ENCODE measurements around the gene SLC7A4.
"Not testable (repeated sequence)": the region's sequence is repeated elsewhere in the genome, so short reads cannot be mapped to it uniquely, and the experiment has no call there.

The SLC7A4 gene

DNA sequence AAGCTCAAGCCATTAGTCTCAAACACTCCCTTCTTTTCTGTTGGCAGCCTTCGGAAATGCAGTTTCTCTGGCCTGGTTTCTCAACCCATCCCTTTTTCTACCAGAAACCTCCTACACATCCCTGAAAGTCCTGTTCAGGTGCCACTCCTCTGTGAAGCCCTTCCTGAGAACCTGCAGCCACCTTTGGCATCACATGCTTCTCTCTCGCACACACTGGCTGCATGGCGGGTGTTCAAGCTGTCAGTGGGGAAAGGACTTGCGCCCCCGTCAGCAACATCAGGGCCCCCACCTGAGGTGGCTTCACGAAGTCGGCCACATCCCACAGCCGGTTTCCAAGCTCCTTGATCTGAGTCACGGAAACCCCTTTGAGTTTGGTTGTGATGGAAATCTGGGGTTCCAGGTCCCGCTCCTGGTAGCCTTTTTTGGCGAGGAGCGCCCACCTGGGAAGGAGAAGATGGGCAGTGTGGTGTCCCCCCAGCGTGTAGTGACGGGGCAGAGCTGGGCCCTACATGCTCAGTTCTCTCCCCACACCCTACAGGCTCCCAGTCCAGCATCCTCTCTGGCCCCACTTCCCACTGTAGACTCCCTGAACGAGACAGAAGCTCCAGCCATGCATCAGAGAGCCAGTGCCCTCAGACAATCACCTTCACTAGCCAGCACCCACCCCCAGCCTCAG lies 11.6 kb upstream of the SLC7A4 start:
- no peak for DNase-seq (ENCODE audit: low read depth in 1 of 2, low spot score in 1 of 2)

DNA sequence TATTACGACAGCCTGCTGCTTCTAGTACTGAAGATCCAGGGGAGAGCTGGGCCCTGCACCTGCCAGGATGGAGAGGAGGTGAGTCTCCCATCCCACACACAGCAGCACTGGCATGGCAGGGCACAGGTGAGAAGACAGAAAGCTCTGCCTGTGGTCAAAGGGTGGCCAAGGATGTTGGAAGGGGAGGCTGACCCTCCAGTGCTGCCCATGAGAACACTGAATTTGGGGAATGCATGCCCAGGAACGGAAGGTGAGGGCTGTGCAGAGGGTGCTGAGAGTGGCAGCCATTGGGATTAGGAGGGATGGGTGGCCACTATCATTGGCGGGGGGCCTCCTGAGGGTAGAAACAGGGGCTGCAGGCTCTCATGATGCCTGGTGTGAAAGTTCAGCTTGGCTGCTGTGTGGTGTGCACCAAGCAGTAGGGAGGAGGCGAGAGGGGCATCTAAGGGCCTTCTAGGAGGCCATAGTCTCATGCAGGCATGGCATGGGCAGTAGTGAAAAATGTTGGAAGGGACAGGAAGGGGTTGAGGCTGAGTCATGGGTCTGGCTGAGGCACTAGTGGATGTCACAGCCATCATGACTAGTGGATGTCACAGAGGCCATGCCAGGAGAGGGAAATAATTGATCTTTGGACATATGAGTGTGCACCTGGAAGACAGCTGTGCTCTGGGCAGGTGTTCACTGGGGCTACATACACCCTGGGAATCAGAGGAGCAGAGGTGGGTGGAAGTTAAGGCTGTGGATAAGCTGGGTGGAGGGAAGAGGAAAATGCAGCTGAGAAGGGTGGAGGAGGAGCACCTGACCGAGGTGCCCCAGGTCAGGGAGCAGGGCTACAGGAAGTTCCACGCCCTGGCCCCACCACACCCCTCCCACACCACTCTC lies 10.9 kb upstream of the SLC7A4 start:
- DNase-seq (ENCODE audit: low read depth in 1 of 2, low spot score in 1 of 2), result no peak

- no peak for DNase-seq (ENCODE audit: low read depth in 1 of 2, low spot score in 1 of 2)
These were observed 9.6 kb upstream of the SLC7A4 start for GRCh38 chr22:21041937-21042336.

DNA sequence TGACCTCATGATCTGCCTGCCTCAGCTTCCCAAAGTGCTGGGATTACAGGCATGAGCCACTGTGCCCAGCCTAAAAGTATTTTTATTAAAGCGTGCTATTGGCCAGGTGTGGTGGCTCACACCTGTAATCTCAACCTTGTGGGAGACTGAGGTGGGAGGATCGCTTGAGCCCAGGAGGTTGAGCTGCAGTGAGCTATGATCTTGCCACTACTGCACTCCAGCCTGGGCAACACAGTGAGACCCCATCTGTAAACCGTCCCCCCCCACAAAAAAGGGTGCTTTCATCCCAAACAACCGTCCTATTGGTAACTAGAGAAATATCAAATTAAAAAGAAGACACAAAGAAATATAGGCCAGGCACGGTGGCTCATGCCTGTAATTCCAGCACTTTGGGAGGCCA lies 6.8 kb upstream of the SLC7A4 start:
- DNase-seq (ENCODE audit: low read depth in 1 of 2, low spot score in 1 of 2), result not testable (repeated sequence)

DNA sequence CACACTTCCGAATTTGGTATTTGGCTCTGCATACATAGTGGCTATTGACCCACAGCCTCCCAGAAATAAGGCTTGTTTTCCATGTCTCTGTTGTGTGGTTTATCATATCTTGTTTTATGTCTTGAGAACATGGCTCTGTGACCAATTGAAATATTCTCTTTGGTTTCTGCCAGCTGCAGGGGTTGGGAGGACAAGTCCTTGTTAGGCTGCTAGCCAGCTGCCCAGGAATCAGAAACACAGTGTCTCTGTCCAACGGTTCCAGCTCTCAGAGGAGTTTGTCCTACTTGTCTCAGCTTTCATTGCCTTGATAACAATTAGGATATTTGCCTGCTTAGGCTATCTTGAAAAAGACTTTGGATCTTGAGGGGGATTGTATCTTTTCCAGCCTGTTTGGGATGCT lies 6.0 kb upstream of the SLC7A4 start:
- no peak for DNase-seq (ENCODE audit: low read depth in 1 of 2, low spot score in 1 of 2)

DNA sequence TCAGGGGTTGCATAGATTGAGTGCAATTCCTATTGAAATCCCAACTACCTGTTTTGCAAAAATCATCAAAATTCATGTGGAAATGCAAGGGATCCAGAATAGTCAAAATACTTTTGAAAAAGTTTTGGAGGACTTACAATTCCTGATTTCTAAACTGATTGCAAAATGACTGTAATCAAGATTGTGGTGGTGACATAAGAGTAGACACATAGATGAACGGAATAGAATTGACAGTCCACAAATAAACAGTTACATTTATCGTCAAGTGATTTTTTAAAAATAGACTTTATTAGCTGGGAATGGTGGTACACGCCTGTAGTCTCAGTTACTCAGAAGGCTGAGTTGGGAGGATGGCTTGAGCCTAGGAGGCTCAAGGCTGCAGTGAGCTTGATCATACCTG lies 2.6 kb upstream of the SLC7A4 start:
- DNase-seq (ENCODE audit: low read depth in 1 of 2, low spot score in 1 of 2), result no peak

- DNase-seq (ENCODE audit: low read depth in 1 of 2, low spot score in 1 of 2), result no peak
These were observed 1.5 kb upstream of the SLC7A4 start for GRCh38 chr22:21033895-21034294.

- no peak for DNase-seq (ENCODE audit: low read depth in 1 of 2, low spot score in 1 of 2)
These were observed 717 bp upstream of the SLC7A4 start for GRCh38 chr22:21032868-21033688.

- no peak for DNase-seq (ENCODE audit: low read depth in 1 of 2, low spot score in 1 of 2)
These were observed 770 bp downstream of the SLC7A4 start for GRCh38 chr22:21031545-21032036.

DNA sequence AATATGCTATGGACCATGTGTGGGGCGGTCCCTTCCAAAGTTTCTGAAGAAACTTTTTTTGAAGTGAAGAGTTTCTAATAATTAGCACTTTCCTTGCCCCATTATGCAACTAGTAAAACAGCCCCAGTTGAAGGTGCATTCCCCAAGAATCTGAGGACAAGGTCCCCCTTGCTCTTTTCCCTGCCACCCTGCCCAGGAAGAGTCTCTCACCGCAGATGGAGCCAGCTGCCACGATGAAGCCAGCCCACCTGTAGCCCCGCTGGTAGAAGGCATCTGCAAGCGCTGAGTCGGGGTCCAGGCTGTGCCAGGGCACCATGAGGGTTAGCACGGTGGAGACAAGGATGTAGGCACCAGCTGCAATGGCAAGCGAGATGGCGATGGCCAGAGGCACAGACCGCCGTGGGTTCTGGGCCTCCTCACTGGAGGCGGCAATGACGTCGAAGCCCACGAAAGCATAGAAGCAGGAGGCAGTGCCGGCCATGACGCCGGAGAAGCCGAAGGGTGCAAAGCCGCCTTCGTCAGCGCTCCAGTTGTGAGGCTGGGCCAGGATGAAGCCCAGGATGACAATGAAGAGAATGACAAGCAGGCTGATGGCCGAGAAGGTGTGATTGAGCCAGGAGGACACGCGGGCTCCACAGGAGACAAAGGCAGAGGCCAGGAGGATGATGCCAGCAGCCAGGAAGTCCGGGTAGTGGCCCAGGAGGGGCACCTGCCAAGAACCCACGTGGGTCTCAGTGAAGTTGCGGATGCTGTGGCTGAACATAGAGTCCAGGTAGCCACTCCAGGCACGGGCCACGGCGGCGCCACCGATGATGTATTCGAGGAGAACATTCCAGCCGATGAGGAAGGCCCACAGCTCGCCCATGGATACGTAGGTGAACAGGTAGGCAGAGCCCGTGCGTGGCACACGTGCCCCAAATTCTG lies 1.5 kb downstream of the SLC7A4 start:
- DNase-seq (ENCODE audit: low read depth in 1 of 2, low spot score in 1 of 2), result no peak

DNA sequence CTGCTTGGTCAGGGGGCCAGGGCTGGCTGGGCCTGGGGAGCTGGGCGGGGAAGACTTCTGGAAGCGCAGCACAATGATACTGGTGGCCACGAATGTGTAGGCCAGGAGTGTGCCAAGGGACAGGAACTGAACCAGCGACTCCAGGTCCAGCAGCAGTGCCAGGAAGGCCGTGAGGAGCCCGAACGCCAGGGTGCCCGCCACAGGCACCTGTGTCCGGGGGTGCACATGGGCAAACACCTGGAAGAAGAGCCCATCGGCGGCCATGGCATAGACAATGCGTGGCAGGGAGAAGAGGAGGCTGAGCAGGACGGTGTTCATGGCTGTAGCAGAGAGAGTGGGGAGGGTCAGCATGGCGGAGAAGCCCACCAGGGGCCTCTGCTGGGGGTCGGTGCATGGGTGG lies 2.3 kb downstream of the SLC7A4 start:
- DNase-seq (ENCODE audit: low read depth in 1 of 2, low spot score in 1 of 2), result no peak

DNA sequence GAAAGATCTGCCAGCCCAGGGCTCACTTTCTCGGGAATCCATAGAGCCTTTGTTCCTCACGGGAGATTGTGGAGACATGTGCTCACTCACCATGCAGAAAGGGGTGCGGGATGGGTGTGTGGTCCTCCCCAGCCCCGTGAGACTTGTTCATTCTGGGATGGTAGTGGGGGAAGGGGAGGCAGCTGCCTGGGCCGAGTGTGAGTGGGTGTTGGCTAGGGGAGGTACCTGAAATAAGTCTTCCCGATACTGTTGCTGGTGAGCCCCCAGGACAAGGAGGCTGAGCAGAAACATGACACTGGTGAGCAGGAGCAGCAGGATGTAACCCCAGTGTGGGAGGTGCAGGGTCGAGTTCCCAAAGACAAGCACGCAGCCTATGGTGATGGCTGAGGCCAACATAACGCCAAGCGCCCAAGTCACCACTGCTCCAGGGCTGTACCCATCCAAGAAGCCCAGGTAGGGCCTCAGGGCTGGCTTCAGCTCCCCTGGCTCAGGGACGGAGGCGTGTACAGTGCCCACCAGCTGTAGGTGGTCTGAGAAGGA lies 2.8 kb downstream of the SLC7A4 start:
- DNase-seq (ENCODE audit: low read depth in 1 of 2, low spot score in 1 of 2), result no peak

- no peak for DNase-seq (ENCODE audit: low read depth in 1 of 2, low spot score in 1 of 2)
These were observed 3.8 kb downstream of the SLC7A4 start for GRCh38 chr22:21028277-21029251.

DNA sequence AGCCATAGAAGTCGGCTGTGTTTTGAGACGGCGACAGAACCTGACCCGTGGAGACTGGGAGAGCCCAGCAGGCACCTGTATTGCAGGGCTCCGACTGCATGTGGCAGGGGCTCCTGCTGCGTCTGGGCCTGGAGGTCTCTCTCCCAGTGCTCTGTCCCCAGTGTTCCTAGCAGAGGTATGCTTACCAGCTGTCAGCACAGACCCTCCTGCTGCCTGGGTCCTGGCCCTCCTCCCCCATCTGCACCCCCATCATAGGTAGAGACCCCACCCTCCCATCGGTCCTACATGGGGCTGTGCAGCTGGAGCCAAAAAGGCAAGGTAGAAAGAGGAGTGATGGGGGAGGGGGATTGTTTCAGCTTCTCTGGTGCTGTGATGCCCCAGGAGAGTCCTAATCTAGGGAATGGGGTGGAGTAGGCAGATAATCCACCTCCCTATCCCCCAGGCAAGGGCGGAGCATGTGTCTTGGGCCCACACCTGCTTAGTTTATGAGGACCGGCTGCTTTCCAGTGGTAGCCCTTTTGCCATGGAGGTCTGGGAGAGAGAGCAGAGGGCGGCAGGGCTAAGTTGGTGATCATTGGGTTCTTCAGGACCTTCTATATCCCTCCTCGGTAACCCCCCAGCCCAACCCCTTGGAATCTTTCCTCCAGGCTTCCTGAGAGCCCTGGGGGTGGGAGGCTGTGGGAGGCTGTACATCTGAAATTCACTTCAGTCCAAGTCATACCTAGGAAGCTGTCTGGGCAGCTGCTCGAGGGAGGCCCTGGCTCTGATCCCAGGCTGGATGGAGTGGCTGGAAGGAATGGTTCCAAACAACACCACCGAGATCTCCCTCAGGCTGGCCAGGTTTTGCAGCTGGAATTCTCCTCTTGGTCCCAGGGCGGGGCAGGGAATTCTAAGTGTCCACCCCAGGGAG lies 5.3 kb downstream of the SLC7A4 start:
- no peak for DNase-seq (ENCODE audit: low read depth in 1 of 2, low spot score in 1 of 2)

DNA sequence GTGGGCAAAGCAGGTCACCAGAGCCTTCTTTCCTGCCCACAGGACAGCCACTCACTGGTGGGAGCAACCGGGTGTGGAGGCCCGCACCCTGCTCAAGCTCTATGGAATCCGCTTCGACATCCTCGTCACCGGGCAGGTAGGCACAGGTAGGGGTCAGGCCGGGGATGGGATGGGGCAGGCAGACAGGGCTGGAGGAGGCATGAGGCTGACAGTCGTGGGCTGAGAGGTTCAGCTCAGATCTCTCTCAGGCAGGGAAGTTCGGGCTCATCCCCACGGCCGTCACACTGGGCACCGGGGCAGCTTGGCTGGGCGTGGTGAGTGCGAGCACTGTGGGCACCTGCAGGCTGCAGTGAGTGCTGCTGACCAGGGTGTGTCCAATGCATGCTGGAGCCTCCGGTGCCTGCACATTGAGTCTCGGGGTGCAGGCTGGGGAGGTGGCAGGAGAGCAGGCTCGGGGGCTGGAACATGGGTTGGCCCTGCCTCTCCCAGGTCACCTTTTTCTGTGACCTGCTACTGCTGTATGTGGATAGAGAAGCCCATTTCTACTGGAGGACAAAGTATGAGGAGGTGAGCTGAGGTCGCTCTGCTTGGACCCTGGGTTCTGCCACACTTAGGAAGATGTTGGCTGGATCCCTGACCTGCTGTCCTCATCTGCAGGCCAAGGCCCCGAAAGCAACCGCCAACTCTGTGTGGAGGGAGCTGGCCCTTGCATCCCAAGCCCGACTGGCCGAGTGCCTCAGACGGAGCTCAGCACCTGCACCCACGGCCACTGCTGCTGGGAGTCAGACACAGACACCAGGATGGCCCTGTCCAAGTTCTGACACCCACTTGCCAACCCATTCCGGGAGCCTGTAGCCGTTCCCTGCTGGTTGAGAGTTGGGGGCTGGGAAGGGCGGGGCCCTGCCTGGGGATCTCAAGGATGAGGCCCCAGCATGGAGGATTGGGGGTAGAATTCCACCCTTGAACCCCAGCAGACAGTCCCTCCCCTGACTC lies 6.3 kb downstream of the SLC7A4 start:
- no peak for DNase-seq (ENCODE audit: low read depth in 1 of 2, low spot score in 1 of 2)

DNA sequence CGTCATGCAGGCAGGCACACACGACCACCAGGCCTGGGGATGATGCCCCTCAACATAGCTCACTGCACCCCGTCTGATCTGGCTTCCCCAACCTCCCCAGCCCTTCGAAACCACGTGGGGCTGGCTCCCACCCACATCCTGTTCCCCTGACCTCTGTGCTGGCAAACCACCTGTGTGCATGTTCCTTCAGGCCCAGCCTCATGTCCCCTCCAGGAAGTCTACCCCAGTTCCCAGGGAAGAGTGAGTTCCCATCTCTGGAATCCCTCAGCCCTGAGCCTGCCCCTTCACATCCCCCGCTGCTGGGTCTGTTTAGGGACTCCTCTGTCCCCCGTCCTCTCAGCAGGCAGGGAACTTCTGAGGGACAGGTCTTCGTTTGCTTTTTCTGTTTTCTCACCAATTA lies 7.1 kb downstream of the SLC7A4 start:
- DNase-seq (ENCODE audit: low read depth in 1 of 2, low spot score in 1 of 2), result no peak

Measured in activated T-helper 1 cell treated with anti-CD3 and anti-CD28 coated beads, Interleukin-2, amount 50 U/mL, for 16 hours (primary cell).